Esophagus squamous epithelium (tissue), 4 donors: Measurements from ENCODE around the gene SH3GL3.

Source experiments
- POLR2A ChIP-seq, 4 donors: fragments of 450-650 bp; IDR thresholded peaks; one replicate each; pipeline ENCODE4 v1.6.1; 2017; ENCODE audit warnings: antibody characterized with exemption in 4 of 4, mild to moderate bottlenecking in 4 of 4, moderate library complexity in 3 of 4
- TF ChIP-seq, protein P1 (sequence below), 6 experiments: fragments of 450-650 bp in 4 of 6; fragments of 200-600 bp in 2 of 6; sonication (generic) in 2 of 6; IDR thresholded peaks; one replicate each; pipeline ENCODE4 v1.5.1; 2016 to 2019; ENCODE audit warnings: antibody characterized with exemption in 6 of 6, mild to moderate bottlenecking in 4 of 6, moderate library complexity in 4 of 6

DNA sequence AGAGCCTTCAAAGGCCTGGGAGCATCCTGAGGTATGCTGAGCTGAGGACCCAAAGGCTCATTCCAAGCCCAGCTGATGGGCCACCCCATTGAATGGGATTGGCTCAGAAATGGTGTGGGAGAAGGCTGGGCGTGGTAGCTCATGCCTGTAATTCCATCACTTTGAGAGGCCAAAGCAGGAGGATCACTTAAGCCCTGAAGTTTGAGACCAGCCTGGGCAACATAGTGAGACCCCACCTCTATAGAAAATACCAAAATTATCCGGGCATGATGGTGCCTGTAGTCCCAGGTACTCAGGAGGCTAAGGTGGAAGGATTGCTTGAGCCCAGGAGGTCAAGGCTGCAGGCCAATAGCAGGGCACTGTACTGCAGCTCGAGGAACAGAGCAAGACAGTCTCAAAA lies 163.0 kb downstream of the SH3GL3 start:
- TF ChIP-seq, protein P1, sequence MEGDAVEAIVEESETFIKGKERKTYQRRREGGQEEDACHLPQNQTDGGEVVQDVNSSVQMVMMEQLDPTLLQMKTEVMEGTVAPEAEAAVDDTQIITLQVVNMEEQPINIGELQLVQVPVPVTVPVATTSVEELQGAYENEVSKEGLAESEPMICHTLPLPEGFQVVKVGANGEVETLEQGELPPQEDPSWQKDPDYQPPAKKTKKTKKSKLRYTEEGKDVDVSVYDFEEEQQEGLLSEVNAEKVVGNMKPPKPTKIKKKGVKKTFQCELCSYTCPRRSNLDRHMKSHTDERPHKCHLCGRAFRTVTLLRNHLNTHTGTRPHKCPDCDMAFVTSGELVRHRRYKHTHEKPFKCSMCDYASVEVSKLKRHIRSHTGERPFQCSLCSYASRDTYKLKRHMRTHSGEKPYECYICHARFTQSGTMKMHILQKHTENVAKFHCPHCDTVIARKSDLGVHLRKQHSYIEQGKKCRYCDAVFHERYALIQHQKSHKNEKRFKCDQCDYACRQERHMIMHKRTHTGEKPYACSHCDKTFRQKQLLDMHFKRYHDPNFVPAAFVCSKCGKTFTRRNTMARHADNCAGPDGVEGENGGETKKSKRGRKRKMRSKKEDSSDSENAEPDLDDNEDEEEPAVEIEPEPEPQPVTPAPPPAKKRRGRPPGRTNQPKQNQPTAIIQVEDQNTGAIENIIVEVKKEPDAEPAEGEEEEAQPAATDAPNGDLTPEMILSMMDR (IDR thresholded peaks at IDR 0.05) = no peak
- TF ChIP-seq POLR2A (IDR thresholded peaks at IDR 0.05) = no peak
